Ramos (cell line): ENCODE results near the gene AVEN.
"Not testable (repeated sequence)": the region's sequence is repeated elsewhere in the genome, so short reads cannot be mapped to it uniquely, and the experiment has no call there.

Experiments
- in situ Hi-C: fragments of 300-500 bp; cut with MboI; formaldehyde crosslinking; loops from one replicate; pipeline ENCODE4 v1.14.3; 2022; ENCODE audit warnings: low sequenced_read_pairs; ENCODE audit not compliant: unreplicated experiment

AVEN gene

DNA sequence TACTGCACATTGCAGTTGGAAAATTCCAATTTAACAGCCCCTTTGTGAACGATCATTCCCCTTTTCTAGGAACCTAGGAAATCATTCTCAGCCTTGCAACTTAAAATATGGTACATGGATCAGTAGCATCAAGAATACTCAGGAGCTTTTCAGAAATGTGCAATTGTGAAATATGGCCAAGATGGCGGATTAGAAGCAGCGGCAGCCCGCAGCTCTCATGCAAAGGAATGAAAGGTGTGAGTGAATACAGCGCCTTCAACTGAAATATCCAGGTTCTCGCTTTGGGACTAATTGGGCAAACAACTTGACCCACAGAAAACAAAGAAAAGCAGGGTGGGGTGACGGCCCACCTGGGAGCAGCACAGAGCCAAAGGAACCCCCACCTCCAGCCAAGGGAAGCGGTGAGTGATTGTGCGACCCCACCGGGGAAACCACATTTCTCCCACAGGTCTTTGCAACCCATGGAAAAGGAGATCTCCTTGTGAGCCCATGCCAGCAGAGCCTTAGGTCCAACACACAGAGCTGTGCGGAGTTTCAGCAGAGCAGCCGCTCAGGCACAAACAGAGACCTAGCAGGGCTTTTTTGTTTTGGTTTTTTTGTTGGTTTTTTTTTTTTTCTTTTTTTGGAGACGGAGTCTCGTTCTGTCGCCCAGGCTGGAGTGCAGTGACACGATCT, 7.6 kb upstream of the AVEN start:
- in situ Hi-C loops, result no loop called here

DNA sequence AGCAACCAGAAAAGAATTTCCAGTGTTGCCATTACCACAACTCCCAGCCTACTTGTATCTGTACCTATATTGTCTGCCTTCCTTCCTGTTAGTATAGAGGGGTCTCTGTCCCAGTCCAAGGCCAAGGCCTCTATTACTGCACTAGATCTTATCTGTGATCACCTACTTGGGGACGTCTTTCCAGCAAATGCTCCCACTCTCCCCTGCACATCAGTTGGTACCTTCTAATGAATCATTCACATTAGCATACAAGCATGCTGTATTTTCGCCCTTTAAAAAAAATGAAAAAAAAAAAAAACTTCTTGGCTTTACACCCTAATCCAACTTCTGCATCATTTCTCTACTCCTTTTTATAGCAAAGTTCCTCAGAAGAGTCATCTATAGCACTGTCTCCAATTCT, 4.8 kb upstream of the AVEN start:
- in situ Hi-C loops, result no loop called here

DNA sequence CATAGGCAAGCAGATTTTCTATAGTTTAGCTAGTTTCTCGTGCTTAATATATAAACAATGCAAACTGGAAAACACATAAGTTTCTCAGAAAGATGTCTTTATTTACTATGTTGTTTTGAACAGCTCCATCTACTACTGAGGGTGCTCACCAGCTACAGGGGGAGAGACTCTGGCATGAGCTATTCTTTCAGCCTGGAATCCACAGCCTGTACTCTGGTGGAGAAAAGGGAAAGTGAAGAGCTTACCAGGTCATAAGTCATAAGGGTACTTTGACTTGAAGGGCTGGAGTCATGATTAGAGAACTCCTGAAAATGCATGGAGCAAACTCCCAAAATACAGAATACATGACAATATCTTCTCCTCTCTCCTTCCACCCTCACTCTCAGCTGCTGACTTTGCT, 4.4 kb upstream of the AVEN start:
- in situ Hi-C loops, result no loop called here

DNA sequence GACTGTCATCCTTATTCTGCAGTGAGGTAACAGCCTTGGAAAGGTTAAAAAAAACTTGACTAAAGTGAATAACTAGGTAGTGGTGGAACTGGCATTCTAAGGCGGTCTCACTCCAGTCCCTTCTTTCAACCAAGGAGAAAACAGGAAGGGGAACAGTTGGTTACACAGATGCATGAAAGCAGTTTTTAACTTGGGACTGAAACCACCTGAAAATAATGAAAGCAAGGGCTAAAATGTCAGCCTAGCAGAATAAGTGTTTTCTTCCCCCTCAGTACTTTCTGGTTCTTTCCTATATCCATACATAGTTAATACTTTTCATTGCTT, 748 bp upstream of the AVEN start:
- in situ Hi-C loops, result no loop called here

DNA sequence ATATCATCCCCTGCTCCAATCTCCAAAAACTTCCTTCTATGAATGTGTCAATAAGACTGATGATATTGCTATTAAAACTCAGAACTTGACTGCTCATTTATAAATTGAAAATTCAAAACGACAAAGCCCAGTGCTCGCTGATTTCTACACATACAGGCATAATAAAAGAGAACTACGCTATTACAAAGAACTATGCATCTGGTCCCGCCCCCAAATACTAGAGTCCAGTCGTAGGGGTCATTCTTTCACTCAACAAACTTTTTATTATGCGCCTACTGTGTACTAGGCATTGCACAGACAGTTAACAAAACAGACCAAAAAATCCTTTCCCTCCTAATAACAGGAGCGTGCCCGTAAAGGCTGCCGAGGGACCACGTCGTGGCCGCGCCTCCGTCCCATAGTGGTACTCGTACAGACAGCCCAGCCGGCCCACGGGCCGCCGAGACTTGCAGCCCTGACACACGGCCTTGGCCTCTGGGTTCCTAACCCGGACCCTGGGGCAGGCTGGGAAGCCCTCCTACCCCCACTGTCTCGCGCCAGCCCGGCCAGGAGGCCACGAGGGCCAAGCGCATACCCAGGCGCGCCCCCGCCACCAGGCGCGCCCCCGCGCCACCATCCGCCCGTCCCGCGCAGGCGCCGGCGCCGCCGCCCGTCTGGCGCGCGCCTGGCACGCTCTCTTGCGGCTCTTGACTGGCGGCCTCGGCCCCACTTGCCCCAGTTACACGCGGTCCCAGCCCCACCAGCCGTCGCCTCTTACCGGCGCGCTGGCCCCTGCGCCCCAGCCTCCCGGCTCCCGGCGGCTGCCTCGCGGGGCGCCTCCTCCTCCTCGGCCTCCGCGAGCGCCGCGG, 757 bp downstream of the AVEN start:
- in situ Hi-C loops, result no loop called here

DNA sequence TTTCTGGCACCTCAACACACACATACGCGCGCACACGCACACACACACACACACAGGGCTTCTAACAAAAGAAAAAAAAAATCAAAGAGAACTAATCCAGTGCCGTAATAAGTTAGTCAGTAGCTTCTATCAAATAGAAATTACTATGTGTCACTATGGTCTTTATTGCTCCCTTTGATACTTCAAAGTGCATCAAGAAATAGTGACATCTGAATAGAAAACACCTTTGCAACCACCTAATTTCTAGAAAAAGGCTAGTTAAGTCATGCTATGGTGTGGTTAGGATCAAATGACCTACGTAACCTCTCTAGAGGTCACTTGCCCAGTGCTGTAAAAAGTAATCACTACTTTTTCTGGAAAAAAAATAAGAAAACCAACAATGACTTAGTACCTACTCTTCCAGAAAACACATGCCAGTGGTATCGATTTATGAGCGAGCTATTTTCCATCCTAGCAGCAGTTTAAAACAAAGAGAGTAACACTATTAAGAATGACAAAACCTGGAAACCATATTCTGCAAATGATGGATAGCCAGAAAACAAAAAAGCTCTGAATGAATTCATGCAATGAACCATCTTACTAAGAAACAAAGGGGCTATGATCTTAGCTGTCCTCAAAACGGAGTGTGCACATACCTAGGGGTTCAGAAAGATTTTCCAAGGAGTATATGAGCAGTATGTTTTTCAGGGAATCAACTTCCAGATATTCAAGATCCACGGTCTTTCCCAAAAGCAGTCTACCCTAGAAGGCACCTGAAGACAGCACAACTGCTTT, 6.8 kb downstream of the AVEN start:
- in situ Hi-C loops, result no loop called here

DNA sequence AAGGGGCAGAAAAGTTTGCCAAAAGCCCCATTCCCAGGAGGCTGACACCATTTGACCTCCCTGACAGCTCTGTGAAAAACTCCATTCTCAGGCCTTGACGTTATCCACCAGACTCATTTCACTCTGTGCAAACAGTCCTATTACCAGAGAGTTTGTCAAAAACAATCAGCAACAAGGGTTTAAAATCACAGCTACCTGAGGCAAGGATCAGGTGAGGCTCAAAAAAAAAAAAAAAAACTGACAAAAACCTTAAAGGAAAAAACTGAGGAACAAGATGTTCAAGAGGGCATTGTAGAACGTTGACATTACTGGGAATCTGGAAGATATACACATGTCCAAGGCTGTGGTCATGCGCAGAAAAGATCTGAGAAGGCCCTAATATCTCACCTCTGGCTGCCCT, 11.4 kb downstream of the AVEN start:
- in situ Hi-C loops, result no loop called here

DNA sequence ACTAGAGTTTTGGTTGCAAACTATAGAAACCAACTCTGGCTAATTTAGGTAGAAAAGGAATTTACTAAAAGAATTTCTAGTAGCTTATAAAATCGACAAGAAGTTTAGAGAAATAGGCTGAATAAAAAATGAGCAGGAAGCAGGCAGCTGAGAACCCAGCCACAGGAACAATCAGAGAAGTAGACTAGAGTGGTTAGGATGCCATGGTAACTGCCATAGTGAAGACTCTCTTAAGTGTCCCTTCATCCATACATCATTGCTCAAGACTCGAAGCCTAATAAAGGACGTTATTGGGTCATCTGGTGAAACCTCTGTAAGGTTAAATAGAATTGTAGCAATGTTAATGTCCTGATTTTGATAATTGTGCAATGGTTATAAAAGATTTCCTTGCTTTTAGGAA, 13.8 kb downstream of the AVEN start:
- in situ Hi-C loops, result no loop called here

DNA sequence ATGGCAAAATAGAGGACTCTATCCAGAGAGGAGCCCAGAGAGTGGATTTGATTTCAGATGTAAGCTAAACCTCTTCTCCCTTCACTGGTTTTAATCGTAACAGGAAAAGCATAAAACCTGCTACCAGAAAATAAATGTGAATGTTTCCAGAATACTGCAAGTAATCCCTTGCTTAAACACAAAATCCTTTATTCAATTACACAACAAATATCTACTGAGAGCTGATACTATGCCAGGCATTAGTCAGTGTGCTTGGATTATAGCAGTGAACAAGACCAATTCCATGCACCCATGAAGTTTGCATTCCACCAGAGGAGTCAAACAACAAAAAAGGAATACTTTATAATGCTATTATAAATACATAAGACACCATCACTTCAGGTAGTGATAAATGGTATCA, 15.1 kb downstream of the AVEN start:
- in situ Hi-C loops, result no loop called here

DNA sequence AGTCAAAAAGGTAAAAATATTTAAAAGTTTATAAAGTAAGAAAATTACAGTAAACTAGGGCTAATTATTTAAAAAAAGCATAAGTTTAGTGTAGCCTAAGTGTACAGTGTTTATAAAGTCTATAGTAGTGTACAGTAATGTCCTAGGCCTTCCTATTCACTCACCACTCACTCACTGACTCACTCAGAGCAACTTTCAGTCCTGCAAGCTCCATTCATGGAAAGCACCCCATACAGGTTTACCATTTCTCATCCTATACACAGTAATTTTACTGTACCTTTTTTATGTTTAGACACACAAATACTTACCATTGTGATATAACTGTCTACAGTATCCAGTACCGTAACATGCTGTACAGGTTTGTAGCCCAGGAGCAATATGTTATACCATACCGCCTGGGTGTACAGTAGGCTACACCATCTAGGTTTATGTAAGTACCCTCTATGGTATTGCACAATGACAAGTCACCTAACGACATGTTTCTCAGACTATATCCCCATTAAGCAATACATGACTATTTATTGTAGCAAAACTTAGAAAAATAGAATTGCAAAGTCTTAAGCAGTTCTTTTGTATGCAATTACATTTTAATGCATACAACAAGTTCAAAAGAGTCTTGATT, 19.5 kb downstream of the AVEN start:
- in situ Hi-C loops, result no loop called here

DNA sequence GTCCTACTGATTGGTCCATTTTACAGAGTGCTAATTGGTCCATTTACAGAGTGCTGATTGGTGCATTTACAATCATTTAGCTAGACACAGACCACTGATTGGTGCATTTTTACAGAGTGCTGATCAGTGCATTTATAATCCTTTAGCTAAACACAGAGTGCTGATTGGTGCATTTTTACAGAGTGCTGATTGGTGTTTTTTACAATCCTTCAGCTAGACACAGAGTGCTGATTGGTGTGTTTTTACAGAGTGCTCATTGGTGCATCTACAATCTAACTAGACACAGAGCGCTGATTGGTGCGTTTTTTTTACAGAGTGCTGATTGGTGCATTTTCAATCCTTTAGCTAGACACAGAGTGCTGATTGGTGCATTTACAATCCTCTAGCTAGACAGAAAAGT, 20.3 kb downstream of the AVEN start:
- in situ Hi-C loops, result not testable (repeated sequence)

DNA sequence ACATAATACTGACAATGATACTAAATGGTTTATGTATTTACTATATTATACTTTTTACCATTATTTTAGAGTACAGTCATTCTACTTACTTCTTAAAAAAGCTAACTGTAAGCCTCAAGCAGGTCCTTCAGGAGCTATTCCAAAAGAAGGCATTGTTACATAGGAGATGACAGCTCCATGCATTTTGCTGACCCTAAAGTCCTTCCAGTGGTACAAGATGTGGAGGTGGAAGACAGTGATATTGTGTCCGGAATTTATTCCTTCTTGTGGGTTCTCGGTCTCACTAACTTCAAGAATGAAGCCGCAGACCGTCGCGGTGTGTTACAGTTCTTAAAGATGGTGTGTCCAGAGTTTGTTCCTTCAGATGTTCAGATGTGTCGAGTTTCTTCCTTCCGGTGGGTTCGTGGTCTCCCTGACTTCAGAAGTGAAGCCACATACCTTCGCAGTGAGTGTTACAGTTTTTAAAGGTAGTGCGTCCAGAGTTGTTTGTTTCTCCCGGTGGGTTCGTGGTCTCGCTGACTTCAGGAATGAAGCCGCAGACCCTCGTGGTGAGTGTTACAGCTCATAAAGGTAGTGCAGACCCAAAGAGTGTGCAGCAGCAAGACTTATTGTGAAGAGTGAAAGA, 20.9 kb downstream of the AVEN start:
- in situ Hi-C loops, result no loop called here

DNA sequence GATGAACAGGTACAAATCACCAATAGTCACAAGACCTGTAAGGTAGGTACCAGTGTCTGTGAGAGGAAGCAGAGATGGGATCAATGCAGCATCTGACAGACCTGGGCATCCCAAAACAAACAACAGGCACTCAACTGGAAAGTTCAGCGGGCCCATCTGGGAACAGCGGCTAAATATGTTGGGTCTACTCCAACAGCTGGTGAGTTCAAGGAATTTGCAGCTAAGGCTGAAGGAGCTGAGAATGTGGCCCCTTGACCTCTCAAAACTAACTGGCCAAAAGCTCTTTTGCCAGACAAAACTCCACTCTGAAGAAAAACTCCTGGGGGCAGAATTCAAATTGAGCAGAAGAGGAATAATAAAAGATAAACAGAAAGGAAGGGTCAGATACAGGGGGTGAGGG, 24.4 kb downstream of the AVEN start:
- in situ Hi-C loops, result no loop called here

DNA sequence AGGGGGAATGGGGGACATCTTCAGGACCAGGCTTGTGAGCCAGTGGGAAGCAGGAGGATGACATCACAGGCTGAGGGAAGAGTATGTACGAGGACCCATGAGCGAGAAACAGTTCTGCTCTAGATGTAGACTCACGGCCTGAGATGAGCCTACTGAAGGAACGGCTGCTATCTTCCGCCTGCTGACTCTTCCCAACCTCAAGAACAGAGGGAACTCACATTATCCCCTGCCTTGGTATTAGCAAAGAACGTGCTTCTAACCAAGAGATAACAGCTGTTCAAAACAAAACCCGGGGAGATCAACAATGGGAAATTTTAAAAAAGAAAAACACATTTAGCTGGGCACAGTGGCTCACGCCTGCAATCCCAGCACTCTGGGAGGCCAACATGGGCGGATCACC, 25.3 kb downstream of the AVEN start:
- in situ Hi-C loops, result no loop called here

DNA sequence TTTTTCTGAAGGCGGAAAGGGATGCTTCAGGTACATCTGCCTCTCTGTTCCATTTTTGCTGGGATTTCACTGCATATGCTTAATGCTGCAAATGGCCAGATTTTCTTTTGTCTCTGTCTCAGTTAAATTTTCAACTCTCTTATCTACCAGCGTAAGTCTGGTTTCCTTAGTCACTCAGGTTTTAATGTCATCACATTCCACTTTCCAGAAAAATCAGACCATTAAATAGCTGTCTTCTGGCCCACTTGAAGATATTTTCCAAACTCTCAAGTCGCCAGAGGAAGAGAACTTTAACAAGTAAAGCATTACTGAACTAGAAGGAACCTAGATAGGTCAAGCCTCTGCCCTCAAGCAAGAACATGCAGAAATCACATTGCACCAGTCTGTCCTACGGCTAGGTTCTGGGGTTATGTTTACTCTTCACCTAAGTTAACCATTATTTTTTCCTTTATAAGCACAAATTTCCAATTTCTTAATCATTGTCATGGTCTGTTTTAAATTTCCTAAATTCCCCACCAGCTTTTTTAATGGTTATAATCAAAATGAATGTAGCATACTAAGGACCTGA, 26.5 kb downstream of the AVEN start:
- in situ Hi-C loops, result no loop called here

DNA sequence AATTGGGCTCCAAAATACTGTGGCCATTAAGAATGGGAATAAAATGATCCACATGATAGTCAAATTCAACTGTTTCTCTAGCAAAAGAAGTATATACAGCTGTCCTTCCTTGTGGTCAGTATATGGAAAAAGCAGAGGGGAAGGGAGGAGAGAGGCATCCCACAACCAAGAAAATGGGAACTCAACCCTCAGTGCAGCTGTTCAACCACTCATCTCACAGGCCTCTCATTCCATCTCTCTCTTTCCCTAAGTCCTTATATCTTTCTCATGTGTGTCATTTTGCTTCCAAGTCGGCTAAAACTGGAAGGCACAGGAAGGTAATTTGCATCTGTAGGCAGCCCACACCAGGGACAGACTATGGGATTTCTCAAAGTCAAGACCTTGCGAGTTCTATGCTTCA, 27.5 kb downstream of the AVEN start:
- in situ Hi-C loops, result no loop called here

DNA sequence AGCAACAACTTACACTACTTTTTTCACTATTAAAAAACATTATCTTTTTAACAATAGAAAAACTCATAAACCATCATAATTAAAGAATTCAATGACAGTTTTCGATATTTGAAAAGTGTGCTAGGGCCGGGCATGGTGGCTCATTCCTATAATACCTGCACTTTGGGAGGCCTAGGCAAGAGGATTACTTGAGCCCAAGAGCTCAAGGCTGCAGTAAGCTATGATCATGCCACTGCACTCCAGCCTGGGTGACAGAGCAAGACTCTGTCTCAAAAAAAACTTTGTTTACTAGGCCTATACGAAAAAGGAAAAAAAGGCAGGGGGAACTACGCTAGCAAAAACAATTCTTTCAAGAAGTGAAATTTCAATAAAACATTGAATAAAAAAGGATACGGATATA, 28.1 kb downstream of the AVEN start:
- in situ Hi-C loops, result no loop called here

DNA sequence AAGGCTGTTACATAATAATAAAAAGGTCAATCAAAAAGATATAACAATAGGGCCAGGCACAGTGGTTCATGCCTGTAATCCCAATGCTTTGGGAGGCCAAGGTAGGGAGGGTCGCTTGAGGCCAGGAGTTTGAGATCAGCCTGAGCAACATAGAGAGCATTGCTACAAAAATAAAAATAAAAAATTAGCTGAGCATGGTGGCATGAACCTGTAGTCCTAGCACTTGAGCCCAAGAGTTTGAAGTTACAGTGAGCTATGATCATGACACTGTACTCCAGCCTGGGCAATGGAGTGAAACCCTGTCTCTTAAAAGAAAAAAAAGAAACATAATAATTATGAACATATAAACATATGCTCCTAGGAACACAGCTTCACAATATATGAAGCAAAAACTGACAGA, 29.3 kb downstream of the AVEN start:
- in situ Hi-C loops, result no loop called here

DNA sequence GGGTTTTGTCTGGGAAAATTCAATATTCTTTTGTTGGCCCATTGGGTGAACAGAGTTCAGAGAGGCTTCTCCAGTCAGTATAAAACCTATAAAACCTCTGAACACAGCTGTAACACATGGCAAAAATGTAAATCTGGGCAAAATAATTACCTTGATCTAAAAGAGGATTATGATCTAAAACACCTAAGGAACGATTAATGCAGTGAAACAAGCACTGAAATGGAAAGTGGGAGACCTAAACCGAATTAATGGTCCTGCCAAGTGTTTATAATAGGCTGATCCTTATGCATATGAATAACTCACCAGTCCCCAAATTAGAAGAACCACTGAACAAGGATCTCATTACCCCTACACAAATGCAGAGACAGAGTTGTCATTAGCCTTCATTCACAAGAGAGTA, 32.6 kb downstream of the AVEN start:
- in situ Hi-C loops, result no loop called here

DNA sequence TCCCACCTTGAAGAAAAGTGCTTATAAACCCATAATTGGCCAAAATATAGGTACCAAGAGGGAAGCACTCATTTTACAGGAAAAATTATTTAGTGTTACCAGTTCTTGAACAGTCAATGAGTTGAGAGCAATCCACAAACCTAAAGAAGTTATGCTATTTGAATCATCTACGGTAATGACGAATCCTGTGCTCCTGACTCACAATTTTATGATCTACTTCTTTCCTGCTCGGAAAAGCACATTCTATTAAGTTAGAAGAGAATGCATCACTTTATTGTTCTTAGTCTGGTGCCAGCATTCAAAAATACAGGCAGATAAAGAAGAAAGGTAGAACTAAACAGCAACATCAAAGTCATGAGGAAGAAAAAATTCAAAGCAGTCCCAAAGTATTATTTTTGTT, 37.5 kb downstream of the AVEN start:
- in situ Hi-C loops, result no loop called here
